Measurements from ENCODE around the gene MKI67. TPM values are rescaled to one million over a fixed set of nuclear protein-coding genes. Genes with fewer than 3 reads are reported as not detected.
"Not testable (repeated sequence)": the region's sequence is repeated elsewhere in the genome, so short reads cannot be mapped to it uniquely, and the experiment has no call there.

The MKI67 gene
- total RNA-seq, 2 experiments from 2014 or later: 333 to 418 TPM

DNA sequence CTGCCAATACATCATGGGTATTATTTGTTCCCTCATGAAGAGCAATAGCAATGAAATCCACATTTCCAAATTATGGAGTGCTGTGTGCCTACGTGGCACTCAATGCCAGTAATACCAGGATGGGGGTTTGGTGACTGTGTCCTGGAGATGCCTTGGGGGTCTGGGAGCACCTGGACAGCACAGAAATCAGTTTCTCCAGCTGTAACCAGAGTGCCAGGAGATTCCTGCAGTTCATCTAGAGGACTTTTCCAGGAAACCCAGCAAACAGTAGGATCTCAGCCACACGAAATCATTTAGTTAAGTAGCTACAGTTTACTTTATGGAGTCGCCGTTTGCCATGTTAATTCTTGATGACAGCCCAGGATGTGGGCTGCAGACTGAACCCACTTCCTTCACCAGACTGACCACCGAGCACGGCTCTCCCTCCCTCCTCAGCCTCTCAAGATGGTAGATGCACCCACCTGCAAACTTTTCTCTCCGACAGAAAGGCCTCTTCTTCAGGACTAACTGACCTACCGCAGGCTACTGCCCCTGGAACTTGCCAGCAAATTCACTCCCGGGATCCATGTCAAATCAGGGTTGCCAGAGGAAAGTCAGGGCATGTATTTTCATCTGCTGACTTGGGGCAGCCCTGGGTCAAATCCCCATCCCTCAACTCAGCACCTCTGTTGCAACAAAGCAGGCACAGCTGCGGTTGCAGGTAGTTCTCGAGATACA lies 30.3 kb downstream of the MKI67 start:
- Mint-ChIP-seq H3K36me3 (peaks cover 49% of the 10 kb centered on the region), H3K4me3 (peak overlapping the region; percentile 47)
- peak; percentile 60 for ATAC-seq

GRCh38 chr10:128095027-128095752 lies 31.0 kb downstream of the MKI67 start:
- ATAC-seq (peak; percentile 88), DNase-seq (peak; percentile 81)
- H3K4me3 Mint-ChIP-seq: peak overlapping the region; percentile 47

More for the DNA sequence above, 30.3 kb downstream of the MKI67 start:
- CTCF ChIA-PET: interaction anchor here (0.9 to 3.3 kb wide), 9 partner anchors 18 to 61 kb away, joined by 3 to 15 read pairs (median 5); no protein-coding TSS in a partner anchor
- H3K4me1 Mint-ChIP-seq: peaks cover 46% of the 10 kb centered on the region
- no peaks in the 10 kb centered on the region for H3K9me3 Mint-ChIP-seq (ENCODE audit: low read depth)
- no peaks in the 10 kb centered on the region for H3K27me3 Mint-ChIP-seq
- DNase-seq: peak; percentile 89
- H3K27ac Mint-ChIP-seq: peak overlapping the region; percentile 76

GRCh38 chr10:128094596-128094995 lies 31.6 kb downstream of the MKI67 start:
- peaks cover 43% of the 10 kb centered on the region for H3K4me1 Mint-ChIP-seq
- not testable (repeated sequence) for H3K4me3 Mint-ChIP-seq; H3K9me3 Mint-ChIP-seq (ENCODE audit: low read depth); DNase-seq; ATAC-seq; H3K27ac Mint-ChIP-seq; H3K27me3 Mint-ChIP-seq
- H3K36me3 Mint-ChIP-seq: peaks cover 38% of the 10 kb centered on the region
- CTCF ChIA-PET: interaction anchor here (1.1 to 3.3 kb wide), 5 partner anchors 12 to 59 kb away, joined by 3 to 15 read pairs (median 5); no protein-coding TSS in a partner anchor

More at GRCh38 chr10:128095027-128095752, 31.0 kb downstream of the MKI67 start:
- no peaks in the 10 kb centered on the region for H3K9me3 Mint-ChIP-seq (ENCODE audit: low read depth)
- peaks cover 44% of the 10 kb centered on the region for H3K36me3 Mint-ChIP-seq
- peaks cover 43% of the 10 kb centered on the region for H3K4me1 Mint-ChIP-seq
- CTCF ChIA-PET: interaction anchor here (0.9 to 3.3 kb wide), 8 partner anchors 17 to 60 kb away, joined by 3 to 15 read pairs (median 5); no protein-coding TSS in a partner anchor
- H3K27ac Mint-ChIP-seq: peak overlapping the region; percentile 76
- no peaks in the 10 kb centered on the region for H3K27me3 Mint-ChIP-seq

GRCh38 chr10:128092454-128092853 lies 33.8 kb downstream of the MKI67 start:
- no peaks in the 10 kb centered on the region for H3K9me3 Mint-ChIP-seq (ENCODE audit: low read depth)
- ATAC-seq: no peak
- no peak for DNase-seq
- H3K27me3 Mint-ChIP-seq: no peaks in the 10 kb centered on the region
- H3K27ac Mint-ChIP-seq: no peak overlapping the region
- peaks cover 39% of the 10 kb centered on the region for H3K4me1 Mint-ChIP-seq
- CTCF ChIA-PET: no interaction called here
- no peak overlapping the region for H3K4me3 Mint-ChIP-seq
- H3K36me3 Mint-ChIP-seq: peaks cover 18% of the 10 kb centered on the region

DNA sequence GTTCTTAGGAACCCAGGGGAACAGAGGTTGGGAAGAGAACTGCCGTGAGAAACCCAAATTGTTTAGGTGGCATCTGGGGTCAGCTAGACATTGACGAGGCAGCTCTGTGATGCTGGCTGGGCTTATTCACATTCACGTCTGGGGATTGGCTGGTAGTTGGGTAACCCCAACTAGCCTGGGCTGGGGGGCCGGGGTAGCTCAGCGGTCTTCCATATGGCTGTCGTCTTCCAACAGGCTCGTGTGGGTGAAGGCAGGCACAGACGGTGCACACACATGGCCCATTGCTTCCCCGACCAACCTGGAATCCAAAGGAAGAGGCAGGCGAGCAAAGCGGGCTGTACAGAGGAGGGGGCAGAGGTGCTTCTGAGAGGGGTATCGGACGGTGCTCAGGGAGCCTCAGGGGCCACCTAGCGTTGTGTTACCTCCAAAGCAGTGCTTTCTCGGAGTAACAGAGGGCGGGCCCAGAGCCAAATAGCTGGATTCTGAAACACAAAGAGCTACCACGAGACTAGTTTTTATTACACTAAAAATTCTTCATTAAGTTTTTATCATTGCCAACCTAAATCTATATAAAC lies 34.5 kb downstream of the MKI67 start:
- DNase-seq: no peak
- Mint-ChIP-seq H3K27me3 (no peaks in the 10 kb centered on the region), H3K9me3 (ENCODE audit: low read depth) (no peaks in the 10 kb centered on the region), H3K36me3 (peaks cover 12% of the 10 kb centered on the region), H3K27ac (no peak overlapping the region), H3K4me1 (peaks cover 33% of the 10 kb centered on the region), H3K4me3 (no peak overlapping the region)
- CTCF ChIA-PET: interaction anchor here (1.0 kb wide), 1 partner anchor 58 kb away, joined by 3 read pairs; no protein-coding TSS in a partner anchor
- no peak for ATAC-seq

- no peaks in the 10 kb centered on the region for H3K27me3 Mint-ChIP-seq
- H3K27ac Mint-ChIP-seq: no peak overlapping the region
- H3K36me3 Mint-ChIP-seq: peaks cover 2% of the 10 kb centered on the region
- ATAC-seq: peak; percentile 32
- peaks cover 12% of the 10 kb centered on the region for H3K4me1 Mint-ChIP-seq
- no peak overlapping the region for H3K4me3 Mint-ChIP-seq
- no peaks in the 10 kb centered on the region for H3K9me3 Mint-ChIP-seq (ENCODE audit: low read depth)
- no peak for DNase-seq
- CTCF ChIA-PET: no interaction called here
Measured at GRCh38 chr10:128087884-128088709, 38.1 kb downstream of the MKI67 start.

GRCh38 chr10:128087146-128087883 lies 38.9 kb downstream of the MKI67 start:
- CTCF ChIA-PET: no interaction called here
- no peak for DNase-seq
- Mint-ChIP-seq H3K36me3 (peaks cover 2% of the 10 kb centered on the region), H3K9me3 (ENCODE audit: low read depth) (no peaks in the 10 kb centered on the region), H3K4me1 (peaks cover 12% of the 10 kb centered on the region), H3K27ac (no peak overlapping the region), H3K4me3 (no peak overlapping the region), H3K27me3 (no peaks in the 10 kb centered on the region)
- no peak for ATAC-seq

- H3K4me3 Mint-ChIP-seq: no peak overlapping the region
- ATAC-seq (no peak), DNase-seq (no peak)
- CTCF ChIA-PET: interaction anchor here (0.8 kb wide), 1 partner anchor 14 kb away, joined by 3 read pairs; no protein-coding TSS in a partner anchor
- H3K4me1 Mint-ChIP-seq: peaks cover 12% of the 10 kb centered on the region
- H3K36me3 Mint-ChIP-seq: peaks cover 2% of the 10 kb centered on the region
- no peaks in the 10 kb centered on the region for H3K27me3 Mint-ChIP-seq
- no peak overlapping the region for H3K27ac Mint-ChIP-seq
- no peaks in the 10 kb centered on the region for H3K9me3 Mint-ChIP-seq (ENCODE audit: low read depth)
Measured at GRCh38 chr10:128086003-128086863, 40.0 kb downstream of the MKI67 start.

GRCh38 chr10:128084991-128085390 lies 41.2 kb downstream of the MKI67 start:
- CTCF ChIA-PET: interaction anchor here (1.8 kb wide), 1 partner anchor 15 kb away, joined by 6 read pairs; no protein-coding TSS in a partner anchor
- no peak overlapping the region for H3K27ac Mint-ChIP-seq
- ATAC-seq: no peak
- H3K4me3 Mint-ChIP-seq: no peak overlapping the region
- H3K4me1 Mint-ChIP-seq: peaks cover 12% of the 10 kb centered on the region
- H3K27me3 Mint-ChIP-seq: no peaks in the 10 kb centered on the region
- no peaks in the 10 kb centered on the region for H3K9me3 Mint-ChIP-seq (ENCODE audit: low read depth)
- peaks cover 2% of the 10 kb centered on the region for H3K36me3 Mint-ChIP-seq
- no peak for DNase-seq

DNA sequence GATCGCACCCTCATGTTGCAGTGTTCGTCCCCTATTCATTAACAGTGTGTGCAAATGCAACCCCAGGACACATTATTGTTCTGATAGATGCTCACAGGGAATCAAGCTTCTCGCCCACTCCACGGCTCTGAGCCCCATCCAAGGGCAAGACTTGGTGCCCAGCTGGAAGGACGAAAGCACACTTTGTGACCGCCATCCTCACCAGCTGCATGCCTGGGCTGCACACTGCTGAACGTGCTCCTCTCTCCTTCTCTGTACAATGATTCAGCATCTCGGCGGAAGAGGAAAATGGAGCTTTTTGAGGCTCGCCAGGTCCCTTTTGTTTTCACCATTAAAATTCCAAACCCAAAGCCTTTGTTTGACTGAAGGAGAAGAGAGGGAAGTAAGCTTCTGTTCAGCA lies 41.9 kb downstream of the MKI67 start:
- DNase-seq: no peak
- Mint-ChIP-seq H3K4me1 (peaks cover 12% of the 10 kb centered on the region), H3K27ac (no peak overlapping the region), H3K36me3 (peaks cover 4% of the 10 kb centered on the region), H3K27me3 (no peaks in the 10 kb centered on the region), H3K4me3 (no peak overlapping the region), H3K9me3 (ENCODE audit: low read depth) (no peaks in the 10 kb centered on the region)
- ATAC-seq: no peak
- CTCF ChIA-PET: interaction anchor here (1.3 to 6.9 kb wide), 4 partner anchors 15 to 126 kb away, joined by 3 to 65 read pairs (median 4); no protein-coding TSS in a partner anchor

GRCh38 chr10:128083191-128083895 lies 42.9 kb downstream of the MKI67 start:
- Mint-ChIP-seq H3K27me3 (no peaks in the 10 kb centered on the region), H3K9me3 (ENCODE audit: low read depth) (no peaks in the 10 kb centered on the region), H3K36me3 (peaks cover 6% of the 10 kb centered on the region), H3K4me1 (peaks cover 9% of the 10 kb centered on the region), H3K4me3 (no peak overlapping the region), H3K27ac (no peak overlapping the region)
- DNase-seq: no peak
- CTCF ChIA-PET: interaction anchor here (1.0 to 6.9 kb wide), 5 partner anchors 11 to 127 kb away, joined by 3 to 65 read pairs (median 3); no protein-coding TSS in a partner anchor
- ATAC-seq: no peak
